HG02798 (cell line): Measurements from ENCODE around the gene MAGI2.

Source experiments
- ATAC-seq: cut with Tn5 transposase; IDR thresholded peaks from one replicate; pipeline ENCODE4 v1.9.1; 2021; ENCODE audit warnings: mild to moderate bottlenecking; ENCODE audit not compliant: unreplicated experiment, poor library complexity

MAGI2 gene

DNA sequence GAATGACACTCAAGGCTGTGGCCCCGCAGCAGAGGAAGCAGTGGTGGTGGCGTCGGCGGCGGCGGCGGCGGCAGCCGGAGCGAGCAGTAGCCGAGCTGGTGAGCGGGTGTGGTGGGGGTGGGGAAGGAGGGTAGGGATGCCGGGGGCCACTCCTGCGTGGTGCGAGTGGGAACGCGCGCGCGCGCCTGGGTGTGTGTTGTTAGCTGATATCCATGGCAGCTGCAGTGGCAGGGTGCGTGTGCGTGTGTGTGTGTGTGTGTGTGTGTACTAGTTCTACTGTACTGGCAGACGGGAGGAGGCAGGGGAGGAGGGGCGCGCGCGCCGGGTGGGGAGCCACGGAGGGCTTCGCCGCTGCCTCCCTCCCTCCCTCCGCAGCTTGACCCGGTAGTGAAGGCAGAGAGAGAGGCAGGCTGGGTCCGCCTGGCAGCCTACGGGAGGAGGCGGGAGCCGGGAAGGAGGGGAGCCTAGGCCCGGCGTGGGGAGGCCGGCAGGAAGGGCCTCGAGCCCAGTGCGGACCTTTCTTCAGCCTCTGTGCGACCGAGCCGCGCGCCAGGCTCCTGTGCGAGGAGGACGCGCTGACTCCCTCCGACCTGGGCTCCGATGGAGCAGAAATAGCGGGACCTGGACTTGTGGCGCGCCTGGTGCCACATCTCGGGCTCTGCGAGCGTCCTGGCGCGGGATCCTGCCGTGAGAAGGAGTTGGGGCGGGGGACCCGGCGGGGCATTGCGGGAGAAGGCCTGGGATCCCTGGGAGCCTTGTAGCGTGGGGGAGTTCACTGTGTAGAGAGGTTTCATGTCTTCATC, at the start of gene MAGI2:
Gene MAGI2, minus strand, starts transcription at position 110 of the 803 bp plus-strand sequence. CDS start 347 bp downstream, outside the sequence.
- no peak for ATAC-seq

DNA sequence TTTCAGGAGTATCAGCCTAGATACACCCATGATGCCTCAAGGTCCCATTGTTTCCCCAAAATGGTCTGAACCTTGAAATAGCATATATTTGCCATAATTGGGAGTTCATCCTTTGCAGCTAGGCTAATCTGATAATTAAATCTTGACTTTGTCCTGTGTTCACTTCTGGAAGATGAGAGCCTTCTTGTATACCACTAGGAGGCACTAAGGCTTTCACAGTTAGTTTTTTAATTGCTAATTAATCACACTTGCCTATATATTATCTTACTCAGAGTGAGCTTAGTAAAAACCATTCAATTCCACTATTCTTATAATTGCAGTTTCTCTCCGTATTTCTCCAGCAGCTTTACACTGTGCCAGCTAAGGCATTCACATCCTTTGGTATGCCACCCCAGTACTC, 48.7 kb upstream of the MAGI2 start:
- no peak for ATAC-seq

DNA sequence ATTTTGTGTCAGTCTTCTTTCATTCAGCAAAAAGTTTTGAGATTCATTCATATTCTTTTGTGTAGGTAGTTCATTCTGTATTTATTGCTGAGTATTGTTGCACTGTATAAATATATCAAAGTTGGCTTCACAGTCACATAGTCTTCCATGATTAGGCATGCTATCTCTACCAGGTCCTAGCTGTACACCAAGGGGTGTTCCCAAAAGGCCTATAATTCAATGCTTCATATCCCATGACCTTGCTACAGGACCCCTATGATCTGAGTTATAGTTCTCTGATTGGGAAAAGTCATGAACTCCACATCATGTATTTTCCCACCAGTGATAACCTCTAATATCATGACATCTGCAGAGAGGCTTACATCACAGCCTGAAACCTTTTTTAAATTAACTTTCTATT, 47.3 kb upstream of the MAGI2 start:
- ATAC-seq: no peak

DNA sequence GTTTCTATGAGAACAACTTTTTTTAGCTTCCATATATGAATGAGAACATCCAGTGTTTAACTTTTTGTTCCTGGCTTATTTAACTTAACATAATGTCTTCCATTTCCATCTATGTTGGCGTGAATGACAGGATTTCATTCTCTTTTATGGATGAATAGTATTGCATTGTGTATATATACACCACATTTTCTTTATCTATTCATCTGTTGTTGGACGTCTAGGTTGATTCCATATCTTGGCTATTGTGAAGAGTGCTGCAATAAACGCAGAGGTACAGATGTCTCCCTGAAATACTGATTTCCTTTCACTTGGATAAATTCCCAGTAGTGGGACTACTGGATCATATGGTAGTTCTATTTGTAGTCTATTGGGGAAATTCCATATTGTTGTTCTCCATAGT, 44.3 kb upstream of the MAGI2 start:
- no peak for ATAC-seq

DNA sequence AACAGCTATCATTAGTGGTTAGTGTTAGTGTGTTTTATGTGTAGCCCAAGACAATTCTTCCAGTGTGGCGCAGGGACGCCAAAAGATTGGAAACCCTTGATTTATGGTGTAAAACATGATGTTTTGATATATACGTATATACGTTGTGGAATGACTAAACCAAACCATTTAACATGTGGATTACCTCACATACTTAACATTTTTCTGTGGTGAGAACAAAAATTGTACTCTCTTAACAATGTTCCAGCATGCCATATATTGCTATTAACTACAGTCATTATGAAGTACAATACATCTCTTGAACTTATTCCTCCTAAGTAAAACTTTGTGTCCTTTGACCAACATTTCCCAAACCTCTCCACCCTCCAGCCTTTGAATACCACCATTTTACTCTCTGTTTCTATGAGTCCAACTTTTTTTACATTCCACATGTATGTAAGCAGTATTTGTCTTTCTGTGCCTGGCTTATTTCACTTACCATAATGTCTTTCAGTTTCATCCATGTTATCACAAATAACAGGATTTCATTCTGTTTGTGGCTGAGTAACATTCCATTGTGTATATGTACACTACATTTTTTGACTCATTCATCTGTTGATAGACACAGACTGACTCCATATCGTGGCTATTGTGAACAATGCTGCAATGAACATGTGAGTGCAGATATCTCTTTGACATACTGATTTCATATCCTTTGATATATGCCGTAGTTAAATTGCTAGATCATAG, 42.2 kb upstream of the MAGI2 start:
- no peak for ATAC-seq

DNA sequence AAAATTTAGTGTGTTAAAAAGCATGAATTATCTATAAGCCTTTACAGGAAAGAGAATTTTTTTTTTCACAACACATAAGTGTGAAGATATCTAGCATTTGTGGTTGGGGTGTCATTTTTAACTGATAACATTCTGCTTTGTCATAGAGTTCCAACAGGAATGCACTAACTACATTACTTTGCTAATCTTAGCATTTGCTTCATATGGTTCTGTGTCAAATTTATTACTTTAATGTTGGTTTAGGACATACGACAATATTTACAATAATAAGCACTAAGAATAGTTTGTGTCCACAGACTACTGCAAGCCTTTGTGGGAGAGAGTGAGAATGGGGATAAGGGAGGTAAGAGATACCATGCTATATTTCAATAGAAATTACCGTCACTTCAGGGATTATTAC, 40.6 kb upstream of the MAGI2 start:
- ATAC-seq: no peak

DNA sequence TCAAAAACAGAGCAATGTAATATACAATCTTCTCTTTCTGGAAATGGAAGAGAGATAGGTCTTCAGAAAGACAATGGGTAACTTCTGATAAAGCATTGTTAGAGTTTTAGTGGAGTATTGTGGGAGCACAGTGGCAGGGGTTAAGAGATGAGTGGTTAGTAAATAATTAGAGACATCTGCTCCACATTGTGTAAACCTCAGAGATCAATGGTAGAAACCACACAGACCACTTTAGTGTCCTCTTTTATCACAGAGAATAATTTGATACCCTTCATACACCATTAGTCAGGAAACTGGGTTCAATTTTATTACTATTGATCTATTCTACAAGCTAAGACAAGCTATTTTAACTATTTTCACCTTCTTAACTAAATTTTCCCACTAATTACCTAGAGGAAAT, 35.9 kb upstream of the MAGI2 start:
- ATAC-seq: no peak

DNA sequence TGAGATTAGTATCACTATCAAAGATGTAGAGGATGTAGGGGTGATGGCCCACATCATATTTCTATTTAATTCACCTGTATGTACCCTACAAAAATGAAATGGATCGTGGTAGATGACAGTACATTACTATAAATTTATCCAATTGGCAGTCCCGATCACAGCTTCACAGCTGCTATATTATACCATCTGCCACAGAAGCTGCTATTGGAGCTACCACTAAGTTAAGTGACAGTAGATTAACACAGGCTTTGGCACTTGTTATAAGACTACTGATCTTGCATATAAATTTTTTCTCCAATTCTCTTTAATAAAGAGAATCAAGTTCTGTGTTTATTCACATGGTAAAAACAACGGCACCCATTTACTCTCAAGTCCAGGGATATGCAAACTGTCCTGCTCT, 24.9 kb upstream of the MAGI2 start:
- ATAC-seq: no peak

DNA sequence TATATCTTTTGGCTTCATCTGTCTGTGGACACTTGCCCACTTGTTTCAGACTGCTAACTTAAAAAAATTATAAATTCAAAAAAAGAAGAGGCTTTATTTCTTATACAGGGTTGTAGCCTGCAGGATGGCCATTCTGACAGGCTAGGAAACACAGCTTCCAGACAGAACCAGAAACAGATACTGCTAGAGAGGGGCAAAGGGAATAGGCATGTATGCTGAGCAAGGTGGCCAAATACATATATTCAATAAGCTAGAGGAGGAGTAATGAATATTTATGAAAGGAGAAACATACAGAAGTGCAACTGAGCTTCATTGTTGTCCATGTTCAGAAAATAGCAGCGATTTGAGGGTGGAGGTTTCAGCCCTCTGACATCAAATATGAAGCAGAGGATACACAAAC, 22.0 kb upstream of the MAGI2 start:
- ATAC-seq: no peak

DNA sequence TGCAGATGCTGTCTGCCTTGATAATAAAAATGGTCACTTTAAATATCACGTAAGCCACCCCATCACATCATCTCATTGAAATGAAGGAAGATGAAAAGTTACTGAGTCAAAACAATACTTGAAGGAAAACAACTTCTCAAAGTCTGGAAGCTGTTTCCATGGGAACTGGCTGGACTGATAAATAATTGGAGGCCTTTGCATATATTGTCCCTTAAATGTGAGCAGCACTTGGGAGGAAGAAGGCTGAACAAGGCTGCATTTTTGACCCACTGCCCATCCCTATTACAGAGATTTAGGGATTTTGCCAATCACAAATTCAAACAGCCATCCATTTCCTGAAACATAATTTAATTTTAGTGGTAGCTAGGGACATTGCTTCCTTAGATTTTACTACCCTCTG, 18.2 kb upstream of the MAGI2 start:
- no peak for ATAC-seq

DNA sequence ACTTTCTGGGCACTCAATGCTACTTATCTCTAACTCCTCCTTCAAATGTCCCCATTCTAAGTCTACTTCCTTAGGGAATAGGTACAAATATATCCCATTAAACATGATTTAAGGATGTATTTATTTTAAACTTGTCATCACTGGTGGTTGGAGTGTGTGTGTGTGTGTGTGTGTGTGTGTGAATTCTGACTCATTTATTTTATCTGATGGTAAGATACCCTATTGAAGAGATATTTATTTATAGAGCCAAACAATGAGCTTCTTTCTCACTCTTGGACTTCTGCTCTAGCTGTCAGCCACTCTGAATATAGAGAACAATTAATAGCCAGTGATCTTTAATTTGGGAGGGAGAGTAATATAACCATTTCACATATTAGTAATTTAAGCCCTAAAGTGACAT, 17.8 kb upstream of the MAGI2 start:
- ATAC-seq: no peak

DNA sequence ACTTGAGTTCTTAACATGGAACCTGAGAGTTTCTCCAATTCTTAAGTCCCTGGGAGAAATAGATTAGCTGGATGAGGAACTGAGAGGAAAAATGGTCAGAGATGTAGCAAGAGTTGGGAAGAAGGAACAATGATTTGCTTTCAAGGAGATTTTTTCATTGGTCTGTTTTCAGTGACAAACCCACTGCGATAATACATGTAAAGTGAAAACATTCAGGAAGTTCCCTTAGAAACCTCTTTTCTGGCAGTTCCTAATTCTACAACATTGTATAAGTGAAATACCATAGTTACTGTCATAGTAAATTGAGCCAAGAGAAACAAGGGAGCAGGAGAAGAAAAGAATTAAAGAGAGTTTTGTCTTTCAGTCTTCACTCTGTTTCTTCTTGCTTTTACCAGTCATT, 12.1 kb upstream of the MAGI2 start:
- no peak for ATAC-seq

DNA sequence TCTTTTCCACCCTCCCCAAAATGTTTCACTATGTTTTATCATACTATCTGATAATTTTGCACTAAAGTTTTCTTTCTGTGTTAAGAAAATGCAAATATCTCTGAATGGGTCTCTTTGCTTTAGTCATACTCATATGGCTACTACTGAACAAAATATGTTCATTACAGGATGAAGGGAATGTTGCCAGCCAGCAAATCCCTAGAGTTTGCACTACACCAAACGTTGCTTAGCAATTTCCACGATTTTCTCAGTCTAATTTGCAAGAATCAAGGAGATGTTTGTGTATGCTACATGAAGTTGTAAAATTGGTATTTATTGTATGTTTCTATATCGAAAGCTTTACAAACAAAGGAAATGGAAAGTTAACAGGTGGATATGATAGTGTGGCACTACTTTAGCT, 10.6 kb upstream of the MAGI2 start:
- no peak for ATAC-seq

DNA sequence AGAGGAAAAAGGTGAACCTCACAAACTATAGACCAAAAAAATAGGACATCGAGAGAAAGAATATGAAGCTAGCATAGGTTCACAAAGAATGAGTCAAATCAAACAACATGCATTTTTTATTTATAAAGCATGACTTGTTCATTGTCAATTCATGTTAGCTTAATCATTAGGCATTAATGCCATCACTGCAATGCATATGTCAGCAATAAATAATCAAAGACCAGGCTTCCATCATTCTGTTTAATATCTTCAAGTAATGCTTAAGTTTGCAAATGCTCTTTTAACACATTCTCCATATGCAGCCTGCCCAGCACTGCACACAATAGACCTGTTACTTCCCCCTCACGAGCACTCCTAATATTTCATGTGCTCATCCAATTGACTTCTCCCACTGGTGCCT, 8.9 kb upstream of the MAGI2 start:
- no peak for ATAC-seq

DNA sequence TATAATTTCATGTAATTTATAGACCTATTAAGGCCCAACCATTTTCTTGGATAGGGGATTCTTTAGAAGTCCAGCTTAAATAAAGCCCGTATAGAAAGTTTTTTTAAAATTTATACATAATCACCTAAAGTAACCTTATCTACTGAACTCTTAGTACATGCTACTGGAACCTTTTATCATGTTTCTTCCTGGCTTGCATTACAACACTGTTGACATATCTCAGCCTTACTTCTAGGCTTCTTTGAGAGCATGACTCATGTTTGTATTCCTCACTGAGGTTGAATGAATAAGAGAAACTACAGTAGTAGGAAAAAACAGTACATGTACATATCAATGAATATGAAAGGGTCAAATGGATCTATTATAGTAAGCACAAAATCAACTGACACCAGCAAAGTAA, 8.2 kb upstream of the MAGI2 start:
- no peak for ATAC-seq

DNA sequence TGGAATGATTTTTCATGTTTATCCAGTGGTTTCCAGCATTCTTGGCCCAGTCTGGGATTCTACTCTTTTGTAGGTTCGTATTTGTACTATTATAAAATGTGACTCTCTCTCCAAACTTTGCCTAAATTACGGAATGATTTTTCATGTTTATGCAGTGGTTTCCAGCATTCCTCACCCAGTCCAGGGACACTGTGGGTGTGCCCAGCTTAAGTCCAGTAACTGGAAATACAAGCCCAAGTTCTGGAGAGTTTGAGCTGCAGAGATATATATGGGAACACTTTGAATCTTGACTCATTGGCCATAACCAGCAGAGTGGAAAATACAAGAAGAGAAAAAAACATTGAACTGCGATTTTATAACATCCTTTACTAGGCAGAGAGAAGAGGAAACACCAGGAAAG, 5.9 kb upstream of the MAGI2 start:
- ATAC-seq: no peak

DNA sequence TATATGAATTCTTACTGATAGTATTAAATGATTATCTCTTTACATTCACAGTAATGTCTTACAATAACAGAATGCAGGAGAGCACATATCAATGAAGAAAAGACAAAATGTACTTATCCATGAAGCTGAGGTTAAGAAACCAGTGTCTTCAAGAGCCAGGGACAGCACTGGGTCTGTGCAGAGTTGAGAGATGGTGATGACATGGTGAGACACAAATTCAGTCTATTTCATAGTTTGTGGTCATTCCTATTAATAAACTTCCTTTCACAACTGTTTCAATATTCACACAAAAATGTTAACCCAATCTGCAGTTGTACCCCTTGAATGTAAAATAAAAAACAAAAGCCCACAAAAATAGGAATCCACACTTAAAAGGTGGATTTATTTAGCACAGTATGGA, 5.3 kb upstream of the MAGI2 start:
- ATAC-seq: no peak

DNA sequence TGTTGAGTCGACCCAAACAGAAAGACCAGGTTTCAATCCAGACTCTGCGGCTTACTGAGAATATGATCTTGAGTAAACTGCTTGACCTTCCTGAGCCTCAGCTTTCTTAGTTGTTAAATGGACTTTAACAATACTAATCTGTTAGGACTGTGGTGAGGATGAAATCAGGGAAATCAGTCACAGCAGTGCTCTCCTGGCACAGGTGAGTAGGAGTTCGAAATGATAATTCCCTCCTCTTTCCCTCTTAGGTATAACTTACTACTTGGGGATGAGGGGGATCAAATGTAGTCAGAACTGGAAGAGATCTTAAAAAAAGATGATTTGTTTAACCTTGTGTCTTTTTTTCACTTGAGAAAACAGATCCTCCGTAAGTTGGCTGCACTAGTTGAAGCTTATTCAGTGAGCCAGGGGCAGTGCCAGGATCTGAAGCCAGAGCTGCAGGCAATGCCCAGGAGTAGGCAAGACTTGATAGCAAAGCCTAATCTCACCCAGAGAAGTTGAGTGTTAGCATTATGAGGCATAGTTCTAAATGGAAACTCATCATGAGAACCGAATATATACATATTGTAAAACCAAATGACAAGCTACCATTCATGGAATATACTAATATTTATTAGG, 1.8 kb upstream of the MAGI2 start:
- no peak for ATAC-seq

DNA sequence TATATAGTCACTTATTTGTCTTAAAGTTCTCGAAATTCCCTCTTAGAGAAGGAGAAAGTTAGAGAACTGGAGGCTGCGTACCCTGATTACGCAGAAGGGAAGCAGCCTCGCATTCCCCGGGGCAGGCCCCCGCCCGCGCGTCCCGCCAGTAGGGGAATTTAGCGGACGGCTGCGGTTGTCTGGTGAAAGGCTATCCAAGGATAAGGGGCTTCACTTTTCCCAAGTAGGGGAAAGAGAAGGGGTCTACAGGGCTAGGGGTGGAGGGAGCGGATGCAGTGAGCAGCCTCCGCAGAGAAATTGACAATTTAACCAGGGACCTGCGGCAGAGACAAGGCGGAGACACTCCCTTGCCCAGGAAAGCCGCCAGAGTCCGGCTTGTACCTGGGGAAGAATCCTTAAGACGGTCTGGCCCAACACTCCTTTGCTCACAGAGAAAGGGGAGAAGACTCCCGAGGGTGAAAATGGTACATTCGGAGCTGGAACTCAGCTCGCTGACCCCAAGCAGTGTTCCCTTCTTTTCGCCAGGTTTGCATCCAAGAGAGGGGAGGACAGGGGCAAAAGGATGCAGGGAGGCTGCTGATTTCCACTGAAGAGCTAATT, 994 bp upstream of the MAGI2 start:
- no peak for ATAC-seq

DNA sequence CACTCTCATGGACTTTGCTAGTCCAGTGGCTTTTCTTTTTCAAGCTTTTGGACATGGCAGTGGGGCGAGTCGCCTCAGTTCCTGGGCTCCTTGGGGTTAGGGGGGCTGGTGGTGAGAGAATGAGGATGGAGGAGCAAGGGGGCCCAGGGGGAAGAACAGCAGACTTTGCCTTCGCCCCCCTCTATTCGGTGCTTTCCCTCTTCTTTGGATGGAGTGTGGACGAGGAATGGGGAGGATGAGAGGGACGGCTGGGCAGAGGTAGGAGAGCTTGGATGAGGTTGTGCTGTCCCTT, 255 bp downstream of the MAGI2 start:
- no peak for ATAC-seq

DNA sequence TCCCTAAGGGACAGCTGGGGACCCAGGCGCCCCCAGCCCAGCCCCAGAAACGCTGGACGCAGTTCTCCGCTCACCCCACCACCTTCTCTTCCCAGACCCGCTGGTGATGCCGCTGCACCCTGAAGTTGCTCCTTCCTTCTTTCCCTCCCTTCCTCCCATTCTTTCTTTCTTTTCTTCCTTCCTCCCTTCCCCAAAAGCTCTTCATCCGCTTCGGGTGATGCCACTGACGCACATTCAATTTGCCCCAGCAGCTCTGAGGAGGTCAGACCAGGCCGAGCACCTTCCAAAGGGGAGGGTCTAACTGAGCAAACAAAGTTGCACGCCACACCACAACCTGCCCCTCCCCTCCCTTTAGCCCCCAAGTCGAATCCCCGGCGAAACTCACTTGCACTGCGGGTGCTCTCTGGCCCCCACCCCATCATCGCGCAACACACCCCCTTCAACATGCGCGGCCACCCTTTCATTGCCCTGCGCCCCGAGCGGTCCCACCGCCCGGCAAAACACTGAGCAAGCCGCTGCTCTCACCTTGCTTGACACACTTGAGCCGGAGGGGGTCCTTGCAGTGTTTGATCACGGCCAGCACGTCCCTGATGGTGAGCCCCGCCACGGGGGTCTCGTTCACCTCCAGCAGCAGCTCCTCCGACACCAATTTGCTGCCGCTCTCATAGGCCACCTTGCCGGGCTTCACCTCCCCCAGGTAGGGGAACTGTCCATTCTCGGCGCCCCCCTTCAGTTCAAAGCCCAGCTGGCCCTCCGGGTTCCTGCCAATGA, 787 bp downstream of the MAGI2 start:
- ATAC-seq: no peak
